ENCODE measurements around the gene PLPPR5. TPM values are rescaled to one million over a fixed set of nuclear protein-coding genes. Genes with fewer than 3 reads are reported as not detected.

The PLPPR5 gene
- total and polyA plus RNA-seq, 3 donors from 2014 or later, result 4.5 to 7.8 (median 4.8) TPM

DNA sequence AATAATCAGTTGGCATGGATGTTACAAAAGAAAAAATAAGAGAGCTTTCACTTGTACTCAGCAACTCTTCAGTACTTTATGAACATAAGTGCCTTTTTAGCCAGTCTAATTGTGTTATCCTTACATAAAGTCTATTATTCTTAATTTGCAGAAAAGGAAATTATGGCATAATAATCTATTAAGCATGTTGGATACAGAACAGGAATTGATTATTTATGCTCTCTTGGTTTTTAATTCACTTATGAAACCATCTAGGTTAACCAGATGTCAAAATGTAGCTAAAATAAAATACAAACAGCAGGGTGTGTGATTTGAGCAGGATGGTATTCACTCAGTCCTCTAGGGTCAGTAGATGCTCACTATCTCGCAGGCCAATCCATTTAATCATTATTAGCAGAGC, 79.7 kb downstream of the PLPPR5 start:
- Histone ChIP-seq H3K9me3 (no peaks in the 10 kb centered on the region), H3K4me3 (no peak overlapping the region), H3K27ac (no peak overlapping the region), H3K27me3 (no peaks in the 10 kb centered on the region), H3K4me1 (no peaks in the 10 kb centered on the region), H3K36me3 (ENCODE audit: low read depth, missing control alignments) (no peaks in the 10 kb centered on the region)
- intact Hi-C loops (cut with DNase I; ENCODE audit: low total_unique reads), result no loop called here
- no peak for DNase-seq
- TF ChIP-seq CTCF (IDR thresholded peaks at IDR 0.05), result no peak
- TF ChIP-seq POLR2A (IDR thresholded peaks at IDR 0.05), result no peak
- 83 to 87% methylated on average over 1 of the region's 1 CpG for WGBS, 2 donors

DNA sequence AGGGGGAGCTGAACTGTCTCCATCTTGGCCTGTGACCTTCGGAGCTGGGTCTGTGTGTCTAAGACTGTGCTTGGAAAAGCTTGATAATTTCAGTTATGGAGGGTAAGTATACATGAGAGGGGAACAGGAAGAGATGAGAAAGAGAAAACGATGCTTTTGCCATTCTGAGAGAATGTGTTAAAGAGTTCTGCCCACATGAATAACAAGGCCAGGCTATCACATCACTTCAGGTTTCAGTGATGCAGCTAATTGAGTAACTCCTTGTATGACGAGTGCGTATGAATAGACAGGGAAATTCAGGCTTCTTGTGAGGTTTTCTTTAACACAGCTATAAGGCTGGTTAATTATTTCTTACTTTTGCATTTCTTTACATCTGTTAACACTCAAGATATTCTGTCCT, 81.0 kb downstream of the PLPPR5 start:
- Histone ChIP-seq H3K4me3 (no peak overlapping the region), H3K36me3 (ENCODE audit: low read depth, missing control alignments) (no peaks in the 10 kb centered on the region), H3K9me3 (no peaks in the 10 kb centered on the region), H3K27ac (no peak overlapping the region), H3K4me1 (no peaks in the 10 kb centered on the region), H3K27me3 (no peaks in the 10 kb centered on the region)
- intact Hi-C loops (cut with DNase I; ENCODE audit: low total_unique reads), result no loop called here
- TF ChIP-seq CTCF (IDR thresholded peaks at IDR 0.05), result no peak
- TF ChIP-seq POLR2A (IDR thresholded peaks at IDR 0.05), result no peak
- DNase-seq, result no peak
- 74 to 80% methylated on average over 4 of the region's 4 CpGs for WGBS, 2 donors

GRCh38 chr1:98921817-98922216, 82.8 kb downstream of the PLPPR5 start:
- no peaks in the 10 kb centered on the region for H3K9me3 ChIP-seq
- TF ChIP-seq POLR2A (IDR thresholded peaks at IDR 0.05) (no peak), CTCF (IDR thresholded peaks at IDR 0.05) (no peak)
- H3K27ac ChIP-seq, result no peak overlapping the region
- 92 to 93% methylated on average over 2 of the region's 2 CpGs for WGBS, 2 donors
- H3K4me1 ChIP-seq, result no peaks in the 10 kb centered on the region
- H3K4me3 ChIP-seq, result no peak overlapping the region
- H3K36me3 ChIP-seq (ENCODE audit: low read depth, missing control alignments), result no peaks in the 10 kb centered on the region
- intact Hi-C loops (cut with DNase I; ENCODE audit: low total_unique reads), result no loop called here
- H3K27me3 ChIP-seq, result no peaks in the 10 kb centered on the region
- DNase-seq, result no peak

- H3K4me3 ChIP-seq, result no peak overlapping the region
- no peaks in the 10 kb centered on the region for H3K4me1 ChIP-seq
- TF ChIP-seq CTCF (IDR thresholded peaks at IDR 0.05) (no peak), POLR2A (IDR thresholded peaks at IDR 0.05) (no peak)
- DNase-seq, result no peak
- H3K36me3 ChIP-seq (ENCODE audit: low read depth, missing control alignments), result no peaks in the 10 kb centered on the region
- no peaks in the 10 kb centered on the region for H3K27me3 ChIP-seq
- H3K9me3 ChIP-seq, result no peaks in the 10 kb centered on the region
- WGBS, 2 donors, result 37 to 48% methylated on average over 2 of the region's 2 CpGs
- intact Hi-C loops (cut with DNase I; ENCODE audit: low total_unique reads), result no loop called here
- no peak overlapping the region for H3K27ac ChIP-seq
Measured at GRCh38 chr1:98920441-98921110, 84.1 kb downstream of the PLPPR5 start.

DNA sequence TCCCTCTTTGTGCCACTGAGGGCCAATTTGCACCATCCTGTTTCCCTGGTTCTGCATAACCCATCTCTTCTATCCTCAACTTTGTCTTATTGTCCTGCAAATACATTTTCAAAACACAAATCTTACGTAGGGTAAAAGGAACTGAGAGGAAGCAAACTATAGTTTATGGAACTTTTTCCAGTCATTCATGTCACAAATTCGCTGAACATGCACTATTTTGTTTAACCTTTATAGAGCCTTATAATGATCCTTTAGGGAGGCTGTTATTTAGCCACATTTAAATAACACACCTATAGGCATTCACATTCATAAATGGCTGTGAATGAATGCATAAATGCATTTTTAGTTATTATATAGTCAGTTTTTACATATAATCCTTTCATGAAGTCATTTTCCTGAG, 85.0 kb downstream of the PLPPR5 start:
- Histone ChIP-seq H3K36me3 (ENCODE audit: low read depth, missing control alignments) (no peaks in the 10 kb centered on the region), H3K4me1 (no peaks in the 10 kb centered on the region), H3K4me3 (no peak overlapping the region), H3K9me3 (no peaks in the 10 kb centered on the region), H3K27me3 (no peaks in the 10 kb centered on the region), H3K27ac (no peak overlapping the region)
- intact Hi-C loops (cut with DNase I; ENCODE audit: low total_unique reads), result no loop called here
- WGBS, 2 donors, result 93 to 95% methylated on average over 2 of the region's 2 CpGs
- TF ChIP-seq CTCF (IDR thresholded peaks at IDR 0.05), result no peak
- no peak for TF ChIP-seq POLR2A (IDR thresholded peaks at IDR 0.05)
- DNase-seq, result no peak
